HUES6 (cell line): Measurements from ENCODE around the gene CHADL.
A peak's percentile ranks its signal among the peaks of the same experiment; 100 is the strongest.

Experiments used
- H3K27ac ChIP-seq: 2 replicates; pipeline ENCODE4 v1.7.0; 2013; ENCODE audit warnings: low read depth, mild to moderate bottlenecking, low read length, inconsistent platforms
- H3K27me3 ChIP-seq: 2 replicates; pipeline ENCODE4 v1.6.1; 2013; ENCODE audit warnings: low read length; ENCODE audit not compliant: control insufficient read depth, insufficient read depth
- H3K36me3 ChIP-seq: 2 replicates; pipeline ENCODE4 v1.6.1; 2013; ENCODE audit warnings: low read length; ENCODE audit not compliant: control insufficient read depth, insufficient read depth
- H3K4me1 ChIP-seq: 2 replicates; pipeline ENCODE4 v1.6.1; 2013; ENCODE audit warnings: low read length; ENCODE audit not compliant: control insufficient read depth, insufficient read depth
- H3K4me3 ChIP-seq: 2 replicates; pipeline ENCODE4 v1.5.1; 2013; ENCODE audit warnings: low read depth, low read length
- H3K9ac ChIP-seq: one replicate; pipeline ENCODE4 v1.6.1; 2013; ENCODE audit warnings: mild to moderate bottlenecking, low read length
- H3K9me3 ChIP-seq: 2 replicates; pipeline ENCODE4 v1.6.1; 2013; ENCODE audit warnings: low read depth, low read length; ENCODE audit not compliant: control insufficient read depth, insufficient read depth

The CHADL gene

GRCh38 chr22:41229215-41229614 lies 11.5 kb downstream of the CHADL start:
- Histone ChIP-seq H3K36me3 (peaks cover 64% of the 10 kb centered on the region), H3K4me1 (no peaks in the 10 kb centered on the region)

DNA sequence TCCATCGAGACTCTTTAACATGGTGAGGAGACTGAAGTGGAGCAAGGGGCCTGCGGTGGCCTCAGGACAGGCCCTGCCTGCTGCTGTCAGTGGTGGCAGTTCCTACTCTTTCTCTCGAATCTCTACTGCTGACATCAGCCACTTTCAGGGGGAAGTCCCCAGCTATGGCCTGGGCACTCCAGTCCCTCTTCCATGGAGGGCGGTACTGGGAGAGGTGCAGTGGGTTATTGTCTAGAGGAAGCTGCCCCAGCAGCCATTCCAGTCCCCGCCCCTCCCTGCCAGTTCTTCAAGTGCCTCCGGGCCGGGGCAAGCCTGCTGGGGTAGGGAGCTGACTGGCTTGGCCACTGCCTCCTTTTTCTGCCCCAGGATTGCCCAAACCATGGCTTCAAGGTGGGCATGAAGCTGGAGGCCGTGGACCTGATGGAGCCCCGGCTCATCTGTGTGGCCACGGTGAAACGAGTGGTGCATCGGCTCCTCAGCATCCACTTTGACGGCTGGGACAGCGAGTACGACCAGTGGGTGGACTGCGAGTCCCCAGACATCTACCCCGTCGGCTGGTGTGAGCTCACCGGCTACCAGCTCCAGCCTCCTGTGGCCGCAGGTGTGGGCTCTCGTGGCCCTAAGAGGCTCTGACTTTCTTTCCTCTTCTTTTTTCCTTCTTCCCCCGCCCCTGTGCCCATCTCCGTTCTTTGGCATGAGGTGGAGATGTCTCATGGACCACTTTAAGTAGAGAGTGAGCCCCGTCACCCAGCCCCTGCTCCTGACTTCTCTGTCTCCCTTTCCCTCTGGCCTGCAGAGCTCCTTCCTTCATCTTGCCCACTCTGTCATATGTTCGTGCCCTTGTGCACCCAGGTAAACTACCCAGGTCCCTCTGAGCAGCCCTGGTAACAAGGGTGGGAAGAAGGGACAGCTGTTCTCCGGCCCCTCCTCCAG lies 13.7 kb downstream of the CHADL start:
- Histone ChIP-seq H3K9me3 (no peaks in the 10 kb centered on the region), H3K4me3 (no peak overlapping the region), H3K4me1 (no peaks in the 10 kb centered on the region), H3K36me3 (peaks cover 86% of the 10 kb centered on the region), H3K27me3 (no peaks in the 10 kb centered on the region), H3K27ac (no peak overlapping the region), H3K9ac (no peak overlapping the region)

More at GRCh38 chr22:41229215-41229614, 11.5 kb downstream of the CHADL start:
- Histone ChIP-seq H3K9me3 (no peaks in the 10 kb centered on the region), H3K9ac (no peak overlapping the region), H3K27ac (no peak overlapping the region), H3K27me3 (no peaks in the 10 kb centered on the region), H3K4me3 (no peak overlapping the region)

- Histone ChIP-seq H3K36me3 (peaks cover 89% of the 10 kb centered on the region), H3K27me3 (no peaks in the 10 kb centered on the region), H3K9ac (no peak overlapping the region), H3K4me3 (no peak overlapping the region), H3K27ac (no peak overlapping the region), H3K4me1 (no peaks in the 10 kb centered on the region), H3K9me3 (no peaks in the 10 kb centered on the region)
Observed at GRCh38 chr22:41223535-41223934, 17.2 kb downstream of the CHADL start.

GRCh38 chr22:41222846-41223507 lies 17.8 kb downstream of the CHADL start:
- Histone ChIP-seq H3K27ac (no peak overlapping the region), H3K36me3 (peaks cover 84% of the 10 kb centered on the region)

DNA sequence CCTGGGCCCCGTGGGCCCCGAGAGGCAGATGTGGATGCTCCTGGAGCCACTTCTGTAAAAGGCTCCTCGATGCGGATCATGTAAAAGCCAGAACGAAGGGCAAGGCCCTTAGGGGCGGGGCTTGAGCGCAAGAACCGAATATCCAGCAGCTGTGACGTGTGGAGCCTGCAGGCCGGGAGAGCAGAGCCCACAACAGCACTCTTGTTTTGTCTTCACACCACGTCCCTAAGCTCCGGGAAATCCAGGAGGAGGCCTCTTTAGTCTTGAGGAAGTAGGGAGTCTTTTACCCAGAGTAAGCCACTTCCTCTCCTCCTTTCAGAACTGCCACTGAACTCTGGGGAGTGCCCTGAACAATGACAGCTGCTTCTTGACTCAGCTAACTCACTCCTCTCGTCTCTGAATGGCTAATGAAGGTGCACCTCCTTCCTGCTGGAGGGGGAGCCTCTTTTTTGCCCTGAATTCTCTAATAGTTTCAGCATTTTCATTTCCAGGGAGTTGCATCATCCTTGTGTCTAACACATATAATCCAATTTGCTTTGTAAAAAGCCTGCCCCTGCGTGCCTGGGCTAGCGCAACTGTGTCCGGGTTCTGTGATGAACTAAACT lies 23.1 kb downstream of the CHADL start:
- Histone ChIP-seq H3K27me3 (no peaks in the 10 kb centered on the region), H3K36me3 (peaks cover 68% of the 10 kb centered on the region), H3K9ac (no peak overlapping the region), H3K4me3 (no peak overlapping the region), H3K9me3 (no peaks in the 10 kb centered on the region), H3K27ac (no peak overlapping the region), H3K4me1 (0 out of 2 replicates have a peak, but pooled peaks cover 5% of the 10 kb centered on the region)

More at GRCh38 chr22:41222846-41223507, 17.8 kb downstream of the CHADL start:
- Histone ChIP-seq H3K9me3 (no peaks in the 10 kb centered on the region), H3K9ac (no peak overlapping the region), H3K4me3 (no peak overlapping the region), H3K27me3 (no peaks in the 10 kb centered on the region), H3K4me1 (no peaks in the 10 kb centered on the region)

GRCh38 chr22:41216984-41217383 lies 23.7 kb downstream of the CHADL start:
- H3K36me3 ChIP-seq, result peaks cover 63% of the 10 kb centered on the region
- H3K27ac ChIP-seq, result no peak overlapping the region; the same call in 1 of the 2 replicates

GRCh38 chr22:41215926-41216325 lies 24.8 kb downstream of the CHADL start:
- Histone ChIP-seq H3K27me3 (no peaks in the 10 kb centered on the region), H3K36me3 (peaks cover 60% of the 10 kb centered on the region), H3K9me3 (no peaks in the 10 kb centered on the region), H3K9ac (no peak overlapping the region), H3K4me3 (no peak overlapping the region), H3K4me1 (0 out of 2 replicates have a peak, but pooled peaks cover 5% of the 10 kb centered on the region), H3K27ac (no peak overlapping the region)

More at GRCh38 chr22:41216984-41217383, 23.7 kb downstream of the CHADL start:
- no peak overlapping the region for H3K4me3 ChIP-seq
- 0 out of 2 replicates have a peak, but pooled peaks cover 5% of the 10 kb centered on the region for H3K4me1 ChIP-seq
- H3K9me3 ChIP-seq, result no peaks in the 10 kb centered on the region
- no peaks in the 10 kb centered on the region for H3K27me3 ChIP-seq
- H3K9ac ChIP-seq, result no peak overlapping the region

GRCh38 chr22:41215409-41215808 lies 25.3 kb downstream of the CHADL start:
- no peaks in the 10 kb centered on the region for H3K9me3 ChIP-seq
- no peak overlapping the region for H3K27ac ChIP-seq
- no peak overlapping the region for H3K4me3 ChIP-seq
- 0 out of 2 replicates have a peak, but pooled peaks cover 5% of the 10 kb centered on the region for H3K4me1 ChIP-seq
- no peaks in the 10 kb centered on the region for H3K27me3 ChIP-seq
- no peak overlapping the region for H3K9ac ChIP-seq
- peaks cover 60% of the 10 kb centered on the region for H3K36me3 ChIP-seq

GRCh38 chr22:41206719-41207118 lies 34.0 kb downstream of the CHADL start:
- H3K9me3 ChIP-seq, result no peaks in the 10 kb centered on the region
- H3K27ac ChIP-seq, result no peak overlapping the region
- H3K4me3 ChIP-seq, result no peak overlapping the region

DNA sequence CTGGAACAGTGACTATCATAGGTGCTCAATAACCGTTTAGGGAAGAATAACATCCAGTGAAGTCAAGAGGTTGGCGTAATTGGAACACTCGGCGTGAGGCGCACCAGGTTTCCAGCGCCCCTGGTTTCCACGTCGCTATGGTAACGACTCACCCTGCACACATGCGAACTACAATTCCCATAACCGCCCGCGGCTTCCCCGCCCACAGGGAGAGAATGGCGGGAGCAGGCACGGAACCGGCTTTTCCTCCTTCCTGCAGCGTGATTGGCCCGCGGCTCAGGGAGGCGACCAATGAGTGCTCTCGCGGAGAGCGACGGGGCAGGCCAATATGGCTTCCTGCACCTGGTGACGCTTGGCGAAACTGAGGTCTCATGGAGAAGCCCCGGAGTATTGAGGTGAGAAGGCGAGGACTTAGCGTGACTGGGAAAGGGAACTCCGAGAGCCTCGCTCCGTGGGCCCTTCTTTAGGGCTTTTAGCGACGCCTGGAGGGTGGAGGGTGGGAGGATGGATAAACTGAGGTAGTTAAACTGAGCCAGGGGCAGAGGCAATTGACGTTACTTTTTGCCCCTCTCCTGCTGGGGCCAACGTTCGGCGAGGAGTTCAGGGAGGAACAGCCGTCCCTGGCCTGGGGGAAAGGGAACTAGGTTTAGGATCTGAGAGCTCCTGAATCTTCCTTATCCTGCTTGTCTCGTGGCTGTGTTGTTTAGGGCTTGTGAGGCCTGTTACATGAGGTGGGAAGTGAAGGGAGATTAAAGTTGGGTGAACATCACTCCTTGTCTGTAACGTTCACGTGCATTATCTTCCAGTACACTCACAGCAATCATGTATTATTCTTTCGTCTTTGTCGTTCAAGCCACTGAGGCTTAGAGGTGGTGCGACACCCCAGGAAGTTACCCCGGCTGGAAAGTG lies 35.5 kb downstream of the CHADL start, which contains the start of gene L3MBTL2:
TSS of gene L3MBTL2 (plus strand) at position 321 of the 909 bp plus-strand sequence. CDS start at position 372, 51 bp downstream.
- Histone ChIP-seq H3K27ac (peak within 1 kb of the TSS; percentile 59), H3K9me3 (no peaks in the 10 kb centered on the region), H3K4me1 (no peaks in the 10 kb centered on the region), H3K27me3 (peaks cover 10% of the 10 kb centered on the region; the same call in 1 of the 2 replicates), H3K4me3 (peak within 1 kb of the TSS; percentile 87), H3K9ac (peak within 1 kb of the TSS; percentile 95), H3K36me3 (peaks cover 10% of the 10 kb centered on the region)

More at GRCh38 chr22:41206719-41207118, 34.0 kb downstream of the CHADL start:
- H3K4me1 ChIP-seq, result no peaks in the 10 kb centered on the region
- H3K27me3 ChIP-seq, result peaks cover 5% of the 10 kb centered on the region; the same call in 1 of the 2 replicates
- peaks cover 17% of the 10 kb centered on the region for H3K36me3 ChIP-seq
- no peak overlapping the region for H3K9ac ChIP-seq
